Nasal cavity respiratory epithelium epithelial cell of viscerocranial mucosa (primary cell): ENCODE data around the gene PPP4R2. TPM values are rescaled to one million over a fixed set of nuclear protein-coding genes. Genes with fewer than 3 reads are reported as not detected.

Experiments used
- total RNA-seq: library from RNA; depleted of rRNA; stranded (reverse); fragments of >200 nt; gene quantifications from 2 replicates; pipeline ENCODE4 v1.2.3, GENCODE V29; 2014

The PPP4R2 gene
- 130 and 156 TPM in 2 replicates for total RNA-seq

GRCh38 chr3:72996473-72997333, at the start of gene PPP4R2:
Gene PPP4R2 (plus strand): TSS chr3:72996811. CDS start chr3:72997038, 227 bp downstream.

GRCh38 chr3:73061416-73061815, 64.8 kb downstream of the PPP4R2 start, which contains the start of gene EBLN2:
Gene EBLN2 (plus strand): TSS chr3:73061659. CDS start chr3:73062082, 423 bp downstream.

Other genes with a start within 250 kb of the PPP4R2 start
- gene SHQ1, start 148.4 kb upstream of the PPP4R2 start, total RNA-seq: 20.2 and 27.1 TPM in 2 replicates
- 1.7 and 11.2 TPM in 2 replicates for gene GXYLT2, start 108.8 kb upstream of the PPP4R2 start, total RNA-seq
- 4.1 and 7.0 TPM in 2 replicates for gene EBLN2, start 64.8 kb downstream of the PPP4R2 start, total RNA-seq